Measurements from ENCODE around the gene EPSTI1. TPM values are rescaled to one million over a fixed set of nuclear protein-coding genes. Genes with fewer than 3 reads are reported as not detected.

EPSTI1 gene
- total RNA-seq, 1 experiment from 2014 or later: 0.69 TPM

DNA sequence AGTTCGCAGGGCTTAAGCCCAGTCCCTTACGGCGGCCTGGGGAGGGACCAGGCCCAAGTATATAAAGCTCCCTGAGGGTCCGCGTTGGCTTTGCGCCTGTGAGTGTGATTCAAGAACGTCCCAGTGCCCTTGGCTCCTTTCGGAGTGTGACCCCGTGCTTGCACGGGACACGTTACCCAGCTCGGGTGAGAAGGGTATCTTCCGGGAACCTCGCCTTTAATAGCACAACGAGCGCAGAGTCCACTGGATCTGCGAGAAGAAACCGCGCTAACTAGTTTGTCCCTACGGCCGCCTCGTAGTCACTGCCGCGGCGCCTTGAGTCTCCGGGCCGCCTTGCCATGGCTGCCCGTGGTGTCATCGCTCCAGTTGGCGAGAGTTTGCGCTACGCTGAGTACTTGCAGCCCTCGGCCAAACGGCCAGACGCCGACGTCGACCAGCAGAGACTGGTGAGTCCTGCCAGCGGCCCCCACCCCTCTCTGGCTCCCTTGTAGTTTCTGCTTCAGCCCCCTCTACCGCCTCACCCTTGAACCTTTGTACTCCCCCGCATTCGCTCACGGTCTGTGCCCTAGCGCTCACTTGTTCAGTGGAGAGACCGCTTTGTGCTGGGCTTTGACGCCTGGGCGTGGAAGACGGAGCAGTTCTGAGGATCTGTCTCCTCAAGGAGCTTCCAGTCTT is 31.4 kb upstream of the EPSTI1 start, which contains the start of gene DNAJC15:
DNAJC15 (plus strand) TSS at position 298 of the 675 bp plus-strand sequence; CDS start at position 339, 41 bp downstream.
- Histone ChIP-seq H3K27ac (ENCODE audit: low read length) (peak within 1 kb of the TSS; percentile 96), H3K36me3 (ENCODE audit: control insufficient read depth, insufficient read depth, low read length) (no peaks in the 10 kb centered on the region), H3K4me3 (ENCODE audit: low read depth in 2 of 2, low read length in 2 of 2) (peak within 1 kb of the TSS; percentile 83 to 91), H3K9me3 (ENCODE audit: control insufficient read depth, insufficient read depth, low read depth, low read length) (no peaks in the 10 kb centered on the region), H3K4me1 (ENCODE audit: control insufficient read depth, insufficient read depth, low read length) (no peaks in the 10 kb centered on the region), H3K27me3 (ENCODE audit: control insufficient read depth, insufficient read depth, low read length) (no peaks in the 10 kb centered on the region)
- POLR2A ChIA-PET: no interaction called here
- intact Hi-C loops (cut with micrococcal nuclease; ENCODE audit: unreplicated experiment): no loop called here
- BruUV-seq (replicated peaks): TSS peak; percentile 66
- peak; percentile 78 for TF ChIP-seq TCF7L2 (IDR thresholded peaks at IDR 0.05; ENCODE audit: low read depth, low read length)
- peak; percentile 73; the same call in 1 of the 2 replicates for TF ChIP-seq POLR2AphosphoS5 (IDR thresholded peaks at IDR 0.05; ENCODE audit: low read depth, low read length)
- TF ChIP-seq, protein P1, sequence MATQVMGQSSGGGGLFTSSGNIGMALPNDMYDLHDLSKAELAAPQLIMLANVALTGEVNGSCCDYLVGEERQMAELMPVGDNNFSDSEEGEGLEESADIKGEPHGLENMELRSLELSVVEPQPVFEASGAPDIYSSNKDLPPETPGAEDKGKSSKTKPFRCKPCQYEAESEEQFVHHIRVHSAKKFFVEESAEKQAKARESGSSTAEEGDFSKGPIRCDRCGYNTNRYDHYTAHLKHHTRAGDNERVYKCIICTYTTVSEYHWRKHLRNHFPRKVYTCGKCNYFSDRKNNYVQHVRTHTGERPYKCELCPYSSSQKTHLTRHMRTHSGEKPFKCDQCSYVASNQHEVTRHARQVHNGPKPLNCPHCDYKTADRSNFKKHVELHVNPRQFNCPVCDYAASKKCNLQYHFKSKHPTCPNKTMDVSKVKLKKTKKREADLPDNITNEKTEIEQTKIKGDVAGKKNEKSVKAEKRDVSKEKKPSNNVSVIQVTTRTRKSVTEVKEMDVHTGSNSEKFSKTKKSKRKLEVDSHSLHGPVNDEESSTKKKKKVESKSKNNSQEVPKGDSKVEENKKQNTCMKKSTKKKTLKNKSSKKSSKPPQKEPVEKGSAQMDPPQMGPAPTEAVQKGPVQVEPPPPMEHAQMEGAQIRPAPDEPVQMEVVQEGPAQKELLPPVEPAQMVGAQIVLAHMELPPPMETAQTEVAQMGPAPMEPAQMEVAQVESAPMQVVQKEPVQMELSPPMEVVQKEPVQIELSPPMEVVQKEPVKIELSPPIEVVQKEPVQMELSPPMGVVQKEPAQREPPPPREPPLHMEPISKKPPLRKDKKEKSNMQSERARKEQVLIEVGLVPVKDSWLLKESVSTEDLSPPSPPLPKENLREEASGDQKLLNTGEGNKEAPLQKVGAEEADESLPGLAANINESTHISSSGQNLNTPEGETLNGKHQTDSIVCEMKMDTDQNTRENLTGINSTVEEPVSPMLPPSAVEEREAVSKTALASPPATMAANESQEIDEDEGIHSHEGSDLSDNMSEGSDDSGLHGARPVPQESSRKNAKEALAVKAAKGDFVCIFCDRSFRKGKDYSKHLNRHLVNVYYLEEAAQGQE (IDR thresholded peaks at IDR 0.05; ENCODE audit: insufficient read depth in 1 of 2, low read depth in 2 of 2, low read length in 1 of 2): no peak
- ATAC-seq: peak; percentile 93
- in situ Hi-C loops (cut with HindIII; ENCODE audit: low pct_unique_long_range_greater_than_20kb, low sequenced_read_pairs): no loop called here
- CTCF ChIA-PET: no interaction called here
- DNase-seq (ENCODE audit: low read depth, low spot score): peak; percentile 27

DNA sequence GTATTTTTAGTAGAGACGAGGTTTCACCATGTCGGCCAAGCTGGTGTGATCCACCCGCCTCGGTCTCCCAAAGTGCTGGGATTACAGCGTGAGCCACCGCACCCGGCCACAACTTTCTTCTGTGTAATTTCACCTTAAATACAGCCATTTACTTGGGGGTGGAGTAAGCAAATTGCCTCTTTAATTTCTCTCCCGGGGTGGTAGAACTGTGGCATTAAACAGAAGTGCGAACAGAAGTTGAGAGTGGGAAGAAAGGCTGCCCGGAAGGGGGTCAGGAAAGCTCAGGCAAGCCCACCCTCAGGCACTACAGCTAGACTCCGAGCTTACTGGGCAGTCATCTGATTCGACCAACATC is 30.9 kb upstream of the EPSTI1 start:
- no peak for DNase-seq (ENCODE audit: low read depth, low spot score)
- no peak for TF ChIP-seq TCF7L2 (IDR thresholded peaks at IDR 0.05; ENCODE audit: low read depth, low read length)
- no peak for TF ChIP-seq POLR2AphosphoS5 (IDR thresholded peaks at IDR 0.05; ENCODE audit: low read depth, low read length)
- no peaks in the 10 kb centered on the region for H3K36me3 ChIP-seq (ENCODE audit: control insufficient read depth, insufficient read depth, low read length)
- in situ Hi-C loops (cut with HindIII; ENCODE audit: low pct_unique_long_range_greater_than_20kb, low sequenced_read_pairs): no loop called here
- peak overlapping the region; percentile 96 for H3K27ac ChIP-seq (ENCODE audit: low read length)
- ATAC-seq: no peak
- peak overlapping the region; percentile 83 to 91 for H3K4me3 ChIP-seq (ENCODE audit: low read depth in 2 of 2, low read length in 2 of 2)
- ChIA-PET CTCF (interaction anchor here (0.7 kb wide), 1 partner anchor 758 kb away, joined by 3 read pairs; no protein-coding TSS in a partner anchor), POLR2A (interaction anchor here (0.7 kb wide), 1 partner anchor 32 kb away, joined by 4 read pairs; no protein-coding TSS in a partner anchor)
- H3K27me3 ChIP-seq (ENCODE audit: control insufficient read depth, insufficient read depth, low read length): no peaks in the 10 kb centered on the region
- no TSS peak for BruUV-seq (replicated peaks)
- intact Hi-C loops (cut with micrococcal nuclease; ENCODE audit: unreplicated experiment): no loop called here
- H3K9me3 ChIP-seq (ENCODE audit: control insufficient read depth, insufficient read depth, low read depth, low read length): no peaks in the 10 kb centered on the region
- no peaks in the 10 kb centered on the region for H3K4me1 ChIP-seq (ENCODE audit: control insufficient read depth, insufficient read depth, low read length)

DNA sequence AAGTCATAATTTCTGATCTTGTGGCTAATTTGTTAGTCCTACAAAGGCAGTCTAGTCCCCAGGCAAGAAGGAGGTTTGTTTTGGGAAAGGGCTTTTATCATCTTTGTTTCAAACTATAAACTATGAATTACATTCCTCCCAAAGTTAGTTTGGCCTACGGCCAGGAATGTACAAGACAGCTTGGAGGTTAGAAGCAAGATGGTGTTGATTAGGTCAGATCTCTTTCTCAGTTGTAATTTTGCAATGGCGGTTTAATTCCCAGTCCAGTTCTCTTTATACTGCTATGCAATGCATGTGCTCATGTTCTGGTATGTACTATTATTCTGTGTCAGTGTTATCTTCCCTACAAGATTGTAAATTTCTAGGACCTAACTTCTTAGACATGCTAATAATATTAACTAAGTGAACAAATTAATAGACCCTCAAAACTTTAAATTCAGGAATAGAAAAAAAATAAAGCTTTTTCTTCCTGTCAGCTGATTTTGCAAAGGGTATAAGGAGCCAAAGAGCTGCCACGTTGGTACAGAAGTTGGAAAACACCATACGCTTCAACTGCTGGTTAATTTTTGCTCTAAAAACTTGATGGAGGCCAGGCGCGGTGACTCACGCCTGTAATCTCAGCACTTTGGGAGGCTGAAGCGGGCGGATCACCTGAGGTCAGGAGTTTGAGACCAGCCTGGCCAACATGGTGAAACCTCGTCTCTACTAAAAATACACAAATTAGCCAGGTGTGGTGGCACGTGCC is 30.1 kb upstream of the EPSTI1 start:
- intact Hi-C loops (cut with micrococcal nuclease; ENCODE audit: unreplicated experiment): no loop called here

More for the DNA sequence above, 30.1 kb upstream of the EPSTI1 start:
- Histone ChIP-seq H3K9me3 (ENCODE audit: control insufficient read depth, insufficient read depth, low read depth, low read length) (no peaks in the 10 kb centered on the region), H3K27ac (ENCODE audit: low read length) (no peak overlapping the region), H3K4me3 (ENCODE audit: low read depth in 2 of 2, low read length in 2 of 2) (no peak overlapping the region), H3K36me3 (ENCODE audit: control insufficient read depth, insufficient read depth, low read length) (no peaks in the 10 kb centered on the region), H3K4me1 (ENCODE audit: control insufficient read depth, insufficient read depth, low read length) (no peaks in the 10 kb centered on the region), H3K27me3 (ENCODE audit: control insufficient read depth, insufficient read depth, low read length) (no peaks in the 10 kb centered on the region)
- BruUV-seq (replicated peaks): no TSS peak
- CTCF ChIA-PET: interaction anchor here (0.7 kb wide), 1 partner anchor 759 kb away, joined by 3 read pairs; no protein-coding TSS in a partner anchor
- TF ChIP-seq, protein P1 (IDR thresholded peaks at IDR 0.05; ENCODE audit: insufficient read depth in 1 of 2, low read depth in 2 of 2, low read length in 1 of 2): no peak
- no peak for TF ChIP-seq SIN3A (IDR thresholded peaks at IDR 0.05; ENCODE audit: borderline replicate concordance, insufficient read depth, low read depth, low read length)
- TF ChIP-seq, protein P2, sequence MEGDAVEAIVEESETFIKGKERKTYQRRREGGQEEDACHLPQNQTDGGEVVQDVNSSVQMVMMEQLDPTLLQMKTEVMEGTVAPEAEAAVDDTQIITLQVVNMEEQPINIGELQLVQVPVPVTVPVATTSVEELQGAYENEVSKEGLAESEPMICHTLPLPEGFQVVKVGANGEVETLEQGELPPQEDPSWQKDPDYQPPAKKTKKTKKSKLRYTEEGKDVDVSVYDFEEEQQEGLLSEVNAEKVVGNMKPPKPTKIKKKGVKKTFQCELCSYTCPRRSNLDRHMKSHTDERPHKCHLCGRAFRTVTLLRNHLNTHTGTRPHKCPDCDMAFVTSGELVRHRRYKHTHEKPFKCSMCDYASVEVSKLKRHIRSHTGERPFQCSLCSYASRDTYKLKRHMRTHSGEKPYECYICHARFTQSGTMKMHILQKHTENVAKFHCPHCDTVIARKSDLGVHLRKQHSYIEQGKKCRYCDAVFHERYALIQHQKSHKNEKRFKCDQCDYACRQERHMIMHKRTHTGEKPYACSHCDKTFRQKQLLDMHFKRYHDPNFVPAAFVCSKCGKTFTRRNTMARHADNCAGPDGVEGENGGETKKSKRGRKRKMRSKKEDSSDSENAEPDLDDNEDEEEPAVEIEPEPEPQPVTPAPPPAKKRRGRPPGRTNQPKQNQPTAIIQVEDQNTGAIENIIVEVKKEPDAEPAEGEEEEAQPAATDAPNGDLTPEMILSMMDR (IDR thresholded peaks at IDR 0.05): no peak
- TF ChIP-seq TCF7L2 (IDR thresholded peaks at IDR 0.05; ENCODE audit: low read depth, low read length): no peak
- no peak for TF ChIP-seq POLR2AphosphoS5 (IDR thresholded peaks at IDR 0.05; ENCODE audit: low read depth, low read length)
- POLR2A ChIA-PET: interaction anchor here (0.7 kb wide), 1 partner anchor 32 kb away, joined by 4 read pairs; no protein-coding TSS in a partner anchor
- no peak for DNase-seq (ENCODE audit: low read depth, low spot score)
- in situ Hi-C loops (cut with HindIII; ENCODE audit: low pct_unique_long_range_greater_than_20kb, low sequenced_read_pairs): no loop called here
- no peak for ATAC-seq
